ENCODE measurements around the gene ZNF75A. TPM values are rescaled to one million over a fixed set of nuclear protein-coding genes. Genes with fewer than 3 reads are reported as not detected.

Gene ZNF75A
- polyA plus RNA-seq, 5 donors, result 41.1 to 64.3 (median 51.0) TPM

- no peak for DNase-seq
Observed at GRCh38 chr16:3363793-3364192, 58.5 kb downstream of the ZNF75A start.

- peak; percentile 79 to 83 for DNase-seq
Observed at GRCh38 chr16:3364774-3365427, 59.6 kb downstream of the ZNF75A start.

Other genes starting within 250 kb of the ZNF75A start
- 100 to 1,000 TPM in 1 of 5 donors, 10 to 100 TPM in 4; 39.7 to 103 (median 61.6) TPM for gene IL32, start 239.9 kb upstream of the ZNF75A start, polyA plus RNA-seq (ENCODE audit: insufficient read depth in 1 of 5, insufficient read length in 5 of 5, low replicate concordance in 1 of 5)
- gene ZSCAN10, start 206.2 kb upstream of the ZNF75A start, polyA plus RNA-seq (ENCODE audit: insufficient read depth in 1 of 5, insufficient read length in 5 of 5, low replicate concordance in 1 of 5), result under 1 TPM in 2 of 5 donors, not detected in 3; 0.09 to 0.12 TPM
- 10 to 100 TPM; 12.6 to 20.4 (median 14.8) TPM for gene ZNF205, start 192.9 kb upstream of the ZNF75A start, polyA plus RNA-seq (ENCODE audit: insufficient read depth in 1 of 5, insufficient read length in 5 of 5, low replicate concordance in 1 of 5)
- 10 to 100 TPM; 10.5 to 18.5 (median 14.7) TPM for gene ZNF213, start 170.5 kb upstream of the ZNF75A start, polyA plus RNA-seq (ENCODE audit: insufficient read depth in 1 of 5, insufficient read length in 5 of 5, low replicate concordance in 1 of 5)
- not detected for gene OR1F1, start 117.3 kb upstream of the ZNF75A start, polyA plus RNA-seq (ENCODE audit: insufficient read depth in 1 of 5, insufficient read length in 5 of 5, low replicate concordance in 1 of 5)
- gene ZNF200, start 70.3 kb upstream of the ZNF75A start, polyA plus RNA-seq (ENCODE audit: insufficient read depth in 1 of 5, insufficient read length in 5 of 5, low replicate concordance in 1 of 5), result 10 to 100 TPM; 11.3 to 15.4 (median 13.7) TPM
- gene MEFV, start 48.9 kb upstream of the ZNF75A start, polyA plus RNA-seq (ENCODE audit: insufficient read depth in 1 of 5, insufficient read length in 5 of 5, low replicate concordance in 1 of 5), result under 1 TPM; 0.40 to 0.67 (median 0.47) TPM
- gene ZNF263, start 22.0 kb upstream of the ZNF75A start, polyA plus RNA-seq (ENCODE audit: insufficient read depth in 1 of 5, insufficient read length in 5 of 5, low replicate concordance in 1 of 5), result 10 to 100 TPM; 42.2 to 54.7 (median 48.7) TPM
- gene TIGD7, start 67 bp upstream of the ZNF75A start, polyA plus RNA-seq (ENCODE audit: insufficient read depth in 1 of 5, insufficient read length in 5 of 5, low replicate concordance in 1 of 5), result 10 to 100 TPM; 11.4 to 15.6 (median 12.5) TPM
- under 1 TPM; 0.39 to 0.93 (median 0.50) TPM for gene OR2C1, start 50.4 kb downstream of the ZNF75A start, polyA plus RNA-seq (ENCODE audit: insufficient read depth in 1 of 5, insufficient read length in 5 of 5, low replicate concordance in 1 of 5)
- 10 to 100 TPM; 18.6 to 22.8 (median 20.5) TPM for gene ZSCAN32, start 95.5 kb downstream of the ZNF75A start, polyA plus RNA-seq (ENCODE audit: insufficient read depth in 1 of 5, insufficient read length in 5 of 5, low replicate concordance in 1 of 5)
- 10 to 100 TPM; 11.2 to 16.0 (median 12.9) TPM for gene ZNF174, start 95.7 kb downstream of the ZNF75A start, polyA plus RNA-seq (ENCODE audit: insufficient read depth in 1 of 5, insufficient read length in 5 of 5, low replicate concordance in 1 of 5)
- gene ZNF597, start 138.0 kb downstream of the ZNF75A start, polyA plus RNA-seq (ENCODE audit: insufficient read depth in 1 of 5, insufficient read length in 5 of 5, low replicate concordance in 1 of 5), result 1 to 10 TPM; 3.3 to 6.0 (median 4.2) TPM
- 10 to 100 TPM; 40.5 to 48.0 (median 46.1) TPM for gene NAA60, start 138.2 kb downstream of the ZNF75A start, polyA plus RNA-seq (ENCODE audit: insufficient read depth in 1 of 5, insufficient read length in 5 of 5, low replicate concordance in 1 of 5)
- gene C16orf90, start 190.0 kb downstream of the ZNF75A start, polyA plus RNA-seq (ENCODE audit: insufficient read depth in 1 of 5, insufficient read length in 5 of 5, low replicate concordance in 1 of 5), result under 1 TPM in 1 of 5 donors, not detected in 4; 0.12 TPM
- 10 to 100 TPM; 44.2 to 54.5 (median 47.5) TPM for gene CLUAP1, start 195.5 kb downstream of the ZNF75A start, polyA plus RNA-seq (ENCODE audit: insufficient read depth in 1 of 5, insufficient read length in 5 of 5, low replicate concordance in 1 of 5)